Upper lobe of left lung (tissue), 4 donors: ENCODE measurements around the gene DUOX1.

Source experiments
- EP300 ChIP-seq, 4 donors: sonication (generic); formaldehyde crosslinking; IDR thresholded peaks; one replicate each; pipeline ENCODE4 v1.5.1; 2017; ENCODE audit warnings: antibody characterized with exemption in 4 of 4, control low read depth in 2 of 4
- TF ChIP-seq, protein P1 (sequence below), 6 experiments: fragments of 450-650 bp in 4 of 6; fragments of 200-600 bp in 2 of 6; sonication (generic) in 2 of 6; IDR thresholded peaks; one replicate each; pipeline ENCODE4 v1.5.1; 2016 to 2019; ENCODE audit warnings: antibody characterized with exemption in 6 of 6

DNA sequence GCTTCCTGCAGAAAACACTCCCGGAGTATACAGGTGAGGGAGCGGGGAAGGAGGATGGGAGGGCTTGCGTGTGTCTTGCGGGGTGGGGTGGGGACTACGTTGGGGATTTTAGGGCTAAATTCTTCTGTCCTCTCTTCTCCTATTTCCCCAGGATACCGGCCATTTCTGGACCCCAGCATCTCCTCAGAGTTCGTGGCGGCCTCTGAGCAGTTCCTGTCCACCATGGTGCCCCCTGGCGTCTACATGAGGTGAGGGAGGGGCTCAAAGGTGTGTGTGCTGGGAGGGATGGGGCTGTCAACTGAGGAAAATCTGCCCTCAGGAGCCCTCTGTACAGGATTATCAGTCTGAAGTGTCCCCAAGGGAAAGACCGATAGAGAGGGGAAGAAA is 6.6 kb downstream of the DUOX1 start:
- TF ChIP-seq, protein P1, sequence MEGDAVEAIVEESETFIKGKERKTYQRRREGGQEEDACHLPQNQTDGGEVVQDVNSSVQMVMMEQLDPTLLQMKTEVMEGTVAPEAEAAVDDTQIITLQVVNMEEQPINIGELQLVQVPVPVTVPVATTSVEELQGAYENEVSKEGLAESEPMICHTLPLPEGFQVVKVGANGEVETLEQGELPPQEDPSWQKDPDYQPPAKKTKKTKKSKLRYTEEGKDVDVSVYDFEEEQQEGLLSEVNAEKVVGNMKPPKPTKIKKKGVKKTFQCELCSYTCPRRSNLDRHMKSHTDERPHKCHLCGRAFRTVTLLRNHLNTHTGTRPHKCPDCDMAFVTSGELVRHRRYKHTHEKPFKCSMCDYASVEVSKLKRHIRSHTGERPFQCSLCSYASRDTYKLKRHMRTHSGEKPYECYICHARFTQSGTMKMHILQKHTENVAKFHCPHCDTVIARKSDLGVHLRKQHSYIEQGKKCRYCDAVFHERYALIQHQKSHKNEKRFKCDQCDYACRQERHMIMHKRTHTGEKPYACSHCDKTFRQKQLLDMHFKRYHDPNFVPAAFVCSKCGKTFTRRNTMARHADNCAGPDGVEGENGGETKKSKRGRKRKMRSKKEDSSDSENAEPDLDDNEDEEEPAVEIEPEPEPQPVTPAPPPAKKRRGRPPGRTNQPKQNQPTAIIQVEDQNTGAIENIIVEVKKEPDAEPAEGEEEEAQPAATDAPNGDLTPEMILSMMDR (IDR thresholded peaks at IDR 0.05), result no peak
- TF ChIP-seq EP300 (IDR thresholded peaks at IDR 0.05), result no peak
